Gastrocnemius medialis (tissue), 4 donors: ENCODE results near the gene ECHDC1. TPM values are rescaled to one million over a fixed set of nuclear protein-coding genes. Genes with fewer than 3 reads are reported as not detected.

ENCODE experiments used
- ATAC-seq, 2 donors: fragments of 150-250 bp; one replicate each; pipeline ENCODE4 v1.9.1; 2016
- DNase-seq, 2 donors: peaks; one replicate each; pipeline ENCODE4 v3.0.0-alpha.2; 2019
- H3K27ac ChIP-seq, 4 donors: fragments of 200-600 bp; sonication (generic); 1 replicate in 1 of 4; 2 replicates in 3 of 4; pipeline ENCODE4 v1.5.1; 2016 to 2018; ENCODE audit warnings: mild to moderate bottlenecking in 2 of 4, moderate library complexity in 1 of 4
- H3K27me3 ChIP-seq, 3 donors: fragments of 200-600 bp; sonication (generic) in 2 of 3; 1 replicate in 1 of 3; 2 replicates in 2 of 3; pipeline versions ENCODE4 v1.5.1 to v1.6.0; 2016 to 2019; ENCODE audit warnings: mild to moderate bottlenecking in 1 of 3, moderate library complexity in 1 of 3
- H3K36me3 ChIP-seq, 2 donors: fragments of 200-600 bp; sonication (generic) in 1 of 2; one replicate each; pipeline ENCODE4 v1.5.1; 2017 to 2018
- H3K4me1 ChIP-seq, 2 donors: fragments of 200-600 bp; sonication (generic) in 1 of 2; one replicate each; pipeline ENCODE4 v1.5.1; 2016 to 2017; ENCODE audit warnings: mild to moderate bottlenecking in 2 of 2
- H3K4me3 ChIP-seq, 4 donors: fragments of 200-600 bp; sonication (generic) in 3 of 4; 1 replicate in 1 of 4; 2 replicates in 3 of 4; pipeline ENCODE4 v1.5.1; 2016 to 2019; ENCODE audit warnings: mild to moderate bottlenecking in 2 of 4
- H3K9me3 ChIP-seq, 3 donors: fragments of 200-600 bp; sonication (generic) in 2 of 3; 1 replicate in 1 of 3; 2 replicates in 2 of 3; pipeline ENCODE4 v1.5.1; 2016 to 2019
- CTCF ChIP-seq, 5 experiments: fragments of 450-650 bp in 3 of 5; fragments of 200-600 bp in 2 of 5; sonication (generic) in 2 of 5; IDR thresholded peaks in 4 of 5; conservative IDR thresholded peaks in 1 of 5; 1 replicate in 4 of 5; 2 replicates in 1 of 5; pipeline ENCODE4 v1.5.1; 2016 to 2019; ENCODE audit warnings: antibody characterized with exemption in 5 of 5, mild to moderate bottlenecking in 3 of 5, moderate library complexity in 3 of 5
- POLR2A ChIP-seq, 2 donors: fragments of 450-650 bp; IDR thresholded peaks; one replicate each; pipeline ENCODE4 v1.6.1; 2017; ENCODE audit warnings: antibody characterized with exemption in 2 of 2, mild to moderate bottlenecking in 2 of 2, moderate library complexity in 2 of 2
- in situ Hi-C, 4 donors: fragments of 200-750 bp; cut with MboI; loops; one replicate each; pipeline versions ENCODE4 v1.15.0 to v1.8.0; 2017; ENCODE audit warnings: low sequenced_read_pairs in 4 of 4
- intact Hi-C: fragments of 100-400 bp; cut with DNase I; formaldehyde crosslinking; loops from one replicate; pipeline ENCODE4 v1.15.1; 2023; ENCODE audit warnings: low total_unique reads
- total RNA-seq, 4 donors: library from RNA; depleted of rRNA; stranded (reverse); fragments of >200 nt; gene quantifications; one replicate each; pipeline versions ENCODE4 v1.1.0 to v1.2.3, GENCODE V29; 2016

Gene ECHDC1
- 10 to 100 TPM; 31.4 to 45.3 (median 33.6) TPM for total RNA-seq

GRCh38 chr6:127342946-127343808 is at the start of gene ECHDC1:
TSS of gene ECHDC1 (minus strand) at chr6:127343609. CDS start at chr6:127331028, 12,581 bp downstream.
- intact Hi-C loops, result loop anchor here (1.0 to 5.0 kb wide), 5 partner anchors 77 to 221 kb away; no protein-coding TSS in a partner anchor
- Histone ChIP-seq H3K4me3 (peak within 1 kb of the TSS; percentile 72 to 91 (median 78)), H3K27ac (peak within 1 kb of the TSS; percentile 80 to 88 (median 82)), H3K9me3 (no peaks in the 10 kb centered on the region), H3K36me3 (no peaks in the 10 kb centered on the region), H3K4me1 (peaks cover 13 to 32% of the 10 kb centered on the region in 2 donors), H3K27me3 (no peaks in the 10 kb centered on the region)
- DNase-seq, result peak; percentile 26 to 44
- in situ Hi-C loops, result loop anchor here in 2 of 4 donors (10.0 to 25.0 kb wide), 2 partner anchors 122 to 194 kb away; no protein-coding TSS in a partner anchor
- TF ChIP-seq POLR2A (IDR thresholded peaks at IDR 0.05) (peak; percentile 19 to 33), CTCF (IDR thresholded peaks at IDR 0.05 in 4 of 5, conservative IDR thresholded peaks at IDR 0.05 in 1 of 5) (peak in 2 of 5 experiments; percentile 16 to 18)
- ATAC-seq, result peak; percentile 83 to 84

- TF ChIP-seq POLR2A (IDR thresholded peaks at IDR 0.05) (no peak), CTCF (IDR thresholded peaks at IDR 0.05 in 4 of 5, conservative IDR thresholded peaks at IDR 0.05 in 1 of 5) (no peak)
- Histone ChIP-seq H3K4me1 (peaks cover 15 to 18% of the 10 kb centered on the region in 2 donors), H3K36me3 (no peaks in the 10 kb centered on the region), H3K4me3 (no peak overlapping the region), H3K27me3 (no peaks in the 10 kb centered on the region), H3K27ac (no peak overlapping the region), H3K9me3 (no peaks in the 10 kb centered on the region)
- in situ Hi-C loops (no loop called here), intact Hi-C loops (no loop called here)
- DNase-seq (no peak), ATAC-seq (no peak)
Observed at GRCh38 chr6:127392301-127392700, 48.9 kb upstream of the ECHDC1 start.

GRCh38 chr6:127391094-127391953 is 47.9 kb upstream of the ECHDC1 start:
- TF ChIP-seq CTCF (IDR thresholded peaks at IDR 0.05 in 4 of 5, conservative IDR thresholded peaks at IDR 0.05 in 1 of 5) (no peak), POLR2A (IDR thresholded peaks at IDR 0.05) (no peak)
- H3K27ac ChIP-seq, result peak overlapping the region in 1 of 4 donors; percentile 45
- H3K36me3 ChIP-seq, result no peaks in the 10 kb centered on the region
- no peak overlapping the region for H3K4me3 ChIP-seq
- no peaks in the 10 kb centered on the region for H3K9me3 ChIP-seq
- in situ Hi-C loops (no loop called here), intact Hi-C loops (no loop called here)
- ATAC-seq, result peak in 1 of 2 donors; percentile 61
- peaks cover 15 to 18% of the 10 kb centered on the region in 2 donors for H3K4me1 ChIP-seq
- DNase-seq, result no peak
- H3K27me3 ChIP-seq, result no peaks in the 10 kb centered on the region

GRCh38 chr6:127389706-127390105 is 46.3 kb upstream of the ECHDC1 start:
- Histone ChIP-seq H3K9me3 (no peaks in the 10 kb centered on the region), H3K27ac (no peak overlapping the region), H3K27me3 (no peaks in the 10 kb centered on the region), H3K4me3 (no peak overlapping the region), H3K4me1 (peaks cover 15 to 18% of the 10 kb centered on the region in 2 donors), H3K36me3 (no peaks in the 10 kb centered on the region)
- in situ Hi-C loops, result no loop called here
- no peak for DNase-seq
- no peak for ATAC-seq
- no peak for TF ChIP-seq CTCF (IDR thresholded peaks at IDR 0.05 in 4 of 5, conservative IDR thresholded peaks at IDR 0.05 in 1 of 5)
- intact Hi-C loops, result no loop called here
